Left lung (tissue), 10 donors: ENCODE results near the gene ZNF423. TPM values are rescaled to one million over a fixed set of nuclear protein-coding genes. Genes with fewer than 3 reads are reported as not detected.

ENCODE experiments used
- ATAC-seq: fragments of 200-7000 bp; cut with Tn5 transposase; one replicate; pipeline ENCODE4 v1.9.1; 2020; ENCODE audit warnings: moderate library complexity
- DNase-seq, 4 donors: peaks; one replicate each; pipeline ENCODE4 v3.0.0-alpha.2; 2013 to 2020
- H3K27ac ChIP-seq, 2 donors: fragments of 200-600 bp; sonication (generic) in 1 of 2; one replicate each; pipeline versions ENCODE4 v1.5.0 to v1.8.0; 2020 to 2021
- H3K27me3 ChIP-seq, 2 donors: fragments of 200-600 bp; sonication (generic) in 1 of 2; one replicate each; pipeline versions ENCODE4 v1.5.0 to v1.8.0; 2020 to 2021
- H3K36me3 ChIP-seq, 2 donors: fragments of 200-600 bp; sonication (generic) in 1 of 2; one replicate each; pipeline versions ENCODE4 v1.5.0 to v1.8.0; 2020 to 2021
- H3K4me1 ChIP-seq, 2 donors: fragments of 200-600 bp; one replicate each; pipeline ENCODE4 v1.8.0; 2021
- H3K4me3 ChIP-seq, 2 donors: fragments of 200-600 bp; sonication (generic) in 1 of 2; one replicate each; pipeline versions ENCODE4 v1.5.0 to v1.8.0; 2020 to 2021; ENCODE audit warnings: mild to moderate bottlenecking in 1 of 2
- H3K9me3 ChIP-seq, 2 donors: fragments of 200-600 bp; sonication (generic) in 1 of 2; one replicate each; pipeline versions ENCODE4 v1.5.0 to v1.8.0; 2020 to 2021
- intact Hi-C, 2 donors: fragments of 100-400 bp; cut with DNase I; formaldehyde crosslinking; loops; one replicate each; pipeline versions ENCODE4 v1.11.2 to v1.14.2; 2022
- polyA plus RNA-seq, 6 donors: library from polyadenylated mRNA; unstranded; fragments of 120-200 nt; gene quantifications; one replicate each; pipeline ENCODE4 v1.2.1, GENCODE V29; 2013; ENCODE audit not compliant: insufficient read length in 6 of 6
- total RNA-seq, 2 donors: library from RNA; stranded (reverse); fragmentation: NEBNext Ultra II Directional; extraction: Animal tissue kit (Norgen Biotek cat#: 25700); gene quantifications; one replicate each; pipeline ENCODE4 v1.2.1, GENCODE V29; 2021
- TF ChIP-seq, protein P1 (sequence below), 2 donors: fragments of 200-600 bp; sonication (generic) in 1 of 2; IDR thresholded peaks; one replicate each; pipeline versions ENCODE4 v1.5.0 to v1.8.0; 2021; ENCODE audit warnings: antibody characterized with exemption in 2 of 2
- donor health status: DM: no; HTN: yes; CAD: no.
- donor health status: DM: no; HTN: no; CAD: no.

Gene ZNF423
- total and polyA plus RNA-seq, 8 donors, result 7.8 to 30.5 (median 26.6) TPM

DNA sequence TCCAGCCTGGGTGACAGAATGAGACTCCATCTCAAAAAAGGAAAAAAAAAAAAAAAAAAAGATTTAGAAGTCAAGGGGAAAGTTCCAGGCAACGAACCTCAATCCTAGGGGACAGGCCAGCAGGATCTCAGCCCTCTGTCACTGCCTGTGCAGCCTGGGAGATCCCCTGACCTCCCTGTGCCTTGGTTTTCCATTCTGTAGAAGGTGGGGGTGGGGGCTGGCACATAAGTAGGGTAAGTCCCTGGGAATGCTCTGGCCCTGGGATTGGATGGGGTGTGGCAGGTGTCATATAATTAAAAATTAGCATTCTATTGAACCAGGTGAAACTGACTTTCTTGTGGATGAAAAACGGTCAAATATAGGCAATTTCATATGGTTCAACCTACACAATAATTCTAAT is 391.8 kb downstream of the ZNF423 start:
- peak in 1 of 4 donors; percentile 5 for DNase-seq
- H3K36me3 ChIP-seq, result no peaks in the 10 kb centered on the region
- H3K27ac ChIP-seq, result no peak overlapping the region
- intact Hi-C loops, result no loop called here
- no peak for ATAC-seq
- no peaks in the 10 kb centered on the region for H3K9me3 ChIP-seq
- no peak overlapping the region for H3K4me3 ChIP-seq
- TF ChIP-seq, protein P1, sequence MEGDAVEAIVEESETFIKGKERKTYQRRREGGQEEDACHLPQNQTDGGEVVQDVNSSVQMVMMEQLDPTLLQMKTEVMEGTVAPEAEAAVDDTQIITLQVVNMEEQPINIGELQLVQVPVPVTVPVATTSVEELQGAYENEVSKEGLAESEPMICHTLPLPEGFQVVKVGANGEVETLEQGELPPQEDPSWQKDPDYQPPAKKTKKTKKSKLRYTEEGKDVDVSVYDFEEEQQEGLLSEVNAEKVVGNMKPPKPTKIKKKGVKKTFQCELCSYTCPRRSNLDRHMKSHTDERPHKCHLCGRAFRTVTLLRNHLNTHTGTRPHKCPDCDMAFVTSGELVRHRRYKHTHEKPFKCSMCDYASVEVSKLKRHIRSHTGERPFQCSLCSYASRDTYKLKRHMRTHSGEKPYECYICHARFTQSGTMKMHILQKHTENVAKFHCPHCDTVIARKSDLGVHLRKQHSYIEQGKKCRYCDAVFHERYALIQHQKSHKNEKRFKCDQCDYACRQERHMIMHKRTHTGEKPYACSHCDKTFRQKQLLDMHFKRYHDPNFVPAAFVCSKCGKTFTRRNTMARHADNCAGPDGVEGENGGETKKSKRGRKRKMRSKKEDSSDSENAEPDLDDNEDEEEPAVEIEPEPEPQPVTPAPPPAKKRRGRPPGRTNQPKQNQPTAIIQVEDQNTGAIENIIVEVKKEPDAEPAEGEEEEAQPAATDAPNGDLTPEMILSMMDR (IDR thresholded peaks at IDR 0.05), result no peak
- no peaks in the 10 kb centered on the region for H3K4me1 ChIP-seq
- H3K27me3 ChIP-seq, result peaks cover 0 to 27% of the 10 kb centered on the region in 2 donors

DNA sequence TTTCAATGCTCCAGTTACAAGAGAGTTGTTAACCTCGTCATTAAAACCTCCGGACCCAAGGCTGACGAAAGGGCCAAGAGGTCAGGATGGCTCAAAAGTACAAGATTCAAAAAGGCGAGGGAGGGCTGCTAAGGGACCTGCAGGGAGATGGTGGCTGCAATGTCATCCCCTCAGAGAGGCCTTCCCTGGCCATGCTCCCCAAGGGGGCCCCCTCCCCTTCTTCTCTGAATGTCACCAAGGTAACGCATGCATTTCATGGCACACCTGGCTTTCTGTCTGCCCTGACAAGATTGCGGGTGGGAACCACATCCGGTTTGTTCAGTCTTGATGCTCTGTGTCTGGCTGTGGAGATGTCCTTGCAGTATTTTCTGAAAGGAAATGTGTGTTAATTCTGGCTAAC is 392.4 kb downstream of the ZNF423 start:
- no peaks in the 10 kb centered on the region for H3K36me3 ChIP-seq
- H3K27ac ChIP-seq, result peak overlapping the region in 1 of 2 donors; percentile 23
- H3K9me3 ChIP-seq, result no peaks in the 10 kb centered on the region
- intact Hi-C loops, result no loop called here
- H3K4me3 ChIP-seq, result no peak overlapping the region
- no peaks in the 10 kb centered on the region for H3K4me1 ChIP-seq
- H3K27me3 ChIP-seq, result peaks cover 0 to 27% of the 10 kb centered on the region in 2 donors
- TF ChIP-seq, protein P1 (IDR thresholded peaks at IDR 0.05), result no peak
- ATAC-seq (no peak), DNase-seq (peak in 2 of 4 donors; percentile 26 to 35)

GRCh38 chr16:49462989-49463371 is 392.9 kb downstream of the ZNF423 start:
- Histone ChIP-seq H3K4me3 (no peak overlapping the region), H3K36me3 (no peaks in the 10 kb centered on the region), H3K4me1 (no peaks in the 10 kb centered on the region), H3K9me3 (no peaks in the 10 kb centered on the region), H3K27ac (peak overlapping the region in 1 of 2 donors; percentile 23), H3K27me3 (peaks cover 0 to 27% of the 10 kb centered on the region in 2 donors)
- TF ChIP-seq, protein P1 (IDR thresholded peaks at IDR 0.05), result no peak
- intact Hi-C loops, result no loop called here
- DNase-seq, result peak in 2 of 4 donors; percentile 12 to 35
- ATAC-seq, result no peak

- no peaks in the 10 kb centered on the region for H3K36me3 ChIP-seq
- DNase-seq (peak in 1 of 4 donors; percentile 12), ATAC-seq (no peak)
- intact Hi-C loops, result no loop called here
- H3K9me3 ChIP-seq, result no peaks in the 10 kb centered on the region
- H3K27ac ChIP-seq, result no peak overlapping the region
- no peak overlapping the region for H3K4me3 ChIP-seq
- H3K4me1 ChIP-seq, result no peaks in the 10 kb centered on the region
- TF ChIP-seq, protein P1 (IDR thresholded peaks at IDR 0.05), result no peak
- peaks cover 0 to 27% of the 10 kb centered on the region in 2 donors for H3K27me3 ChIP-seq
These were observed 393.4 kb downstream of the ZNF423 start for GRCh38 chr16:49462362-49462988.

GRCh38 chr16:49461517-49461951 is 394.4 kb downstream of the ZNF423 start:
- no peaks in the 10 kb centered on the region for H3K36me3 ChIP-seq
- intact Hi-C loops, result no loop called here
- H3K4me3 ChIP-seq, result no peak overlapping the region
- no peaks in the 10 kb centered on the region for H3K9me3 ChIP-seq
- no peak overlapping the region for H3K27ac ChIP-seq
- peaks cover 0 to 27% of the 10 kb centered on the region in 2 donors for H3K27me3 ChIP-seq
- DNase-seq (peak in 2 of 4 donors; percentile 18 to 57), ATAC-seq (no peak)
- H3K4me1 ChIP-seq, result no peaks in the 10 kb centered on the region
- TF ChIP-seq, protein P1 (IDR thresholded peaks at IDR 0.05), result no peak
